HEK293T (cell line): ENCODE data around the gene C1orf116.

Source experiments
- CTCF ChIA-PET: fragments of 350-600 bp; formaldehyde crosslinking; extraction: SDS; loops from one replicate; lab custom pipeline; 2021; ENCODE audit warnings: antibody characterized with exemption, inconsistent platforms; lab: Yijun Ruan, JAX
- POLR2A ChIA-PET: fragments of 350-600 bp; formaldehyde crosslinking; extraction: SDS; loops from one replicate; lab custom pipeline; 2020; ENCODE audit warnings: antibody characterized with exemption, inconsistent platforms; lab: Yijun Ruan, JAX
- DNase-seq: peaks from one replicate; pipeline ENCODE4 v3.0.0; 2012; ENCODE audit warnings: mixed read lengths; ENCODE audit errors: extremely low spot score
- ARNT ChIP-seq: fragments of 450-650 bp; IDR thresholded peaks from 2 replicates; pipeline ENCODE4 v1.6.1; 2017; ENCODE audit warnings: mild to moderate bottlenecking
- BHLHE40 ChIP-seq: fragments of 450-650 bp; IDR thresholded peaks from 2 replicates; pipeline ENCODE4 v1.6.1; 2016; ENCODE audit warnings: mild to moderate bottlenecking, moderate library complexity, borderline replicate concordance
- CTBP1 ChIP-seq: fragments of 450-650 bp; IDR thresholded peaks from 2 replicates; pipeline ENCODE4 v1.6.1; 2016; ENCODE audit warnings: borderline replicate concordance
- ELF4 ChIP-seq: fragments of 450-650 bp; IDR thresholded peaks from 2 replicates; pipeline ENCODE4 v1.6.1; 2017; ENCODE audit warnings: antibody characterized with exemption
- FOXA1 ChIP-seq: fragments of 450-650 bp; IDR thresholded peaks from 2 replicates; pipeline ENCODE4 v1.6.1; 2016; ENCODE audit warnings: mild to moderate bottlenecking
- FOXK2 ChIP-seq: fragments of 450-650 bp; IDR thresholded peaks from 2 replicates; pipeline ENCODE4 v1.6.1; 2016; ENCODE audit warnings: mild to moderate bottlenecking
- FOXM1 ChIP-seq: fragments of 450-650 bp; IDR thresholded peaks from 2 replicates; pipeline ENCODE4 v1.6.1; 2017; ENCODE audit warnings: mild to moderate bottlenecking, borderline replicate concordance
- HDGF ChIP-seq: fragments of 450-650 bp; IDR thresholded peaks from 2 replicates; pipeline ENCODE4 v1.6.1; 2017; ENCODE audit warnings: antibody characterized with exemption, borderline replicate concordance
- L3MBTL2 ChIP-seq: fragments of 450-650 bp; conservative IDR thresholded peaks from 2 replicates; pipeline ENCODE4 v1.6.1; 2016; ENCODE audit warnings: mild to moderate bottlenecking
- LEF1 ChIP-seq: fragments of 450-650 bp; IDR thresholded peaks from 2 replicates; pipeline ENCODE4 v1.6.1; 2017; ENCODE audit warnings: mild to moderate bottlenecking, borderline replicate concordance
- NFRKB ChIP-seq: fragments of 450-650 bp; IDR thresholded peaks from 2 replicates; pipeline ENCODE4 v1.6.1; 2016; ENCODE audit warnings: mild to moderate bottlenecking, moderate library complexity
- SP1 ChIP-seq: fragments of 450-650 bp; IDR thresholded peaks from 2 replicates; pipeline ENCODE4 v1.6.1; 2017
- SUZ12 ChIP-seq: fragments of 450-650 bp; IDR thresholded peaks from 2 replicates; pipeline ENCODE4 v1.6.1; 2016; ENCODE audit warnings: mild to moderate bottlenecking
- TARDBP ChIP-seq: fragments of 450-650 bp; IDR thresholded peaks from 2 replicates; pipeline ENCODE4 v1.6.1; 2016
- ZNF384 ChIP-seq: fragments of 450-650 bp; IDR thresholded peaks from 2 replicates; pipeline ENCODE4 v1.6.1; 2016
- TF ChIP-seq, protein P1 (sequence below): fragments of 450-650 bp; IDR thresholded peaks from 2 replicates; pipeline ENCODE4 v1.6.1; 2016

C1orf116 gene

GRCh38 chr1:207071426-207071825, 38.9 kb upstream of the C1orf116 start:
- no peak for DNase-seq
- TF ChIP-seq NFRKB, result no peak
- TF ChIP-seq, protein P1, sequence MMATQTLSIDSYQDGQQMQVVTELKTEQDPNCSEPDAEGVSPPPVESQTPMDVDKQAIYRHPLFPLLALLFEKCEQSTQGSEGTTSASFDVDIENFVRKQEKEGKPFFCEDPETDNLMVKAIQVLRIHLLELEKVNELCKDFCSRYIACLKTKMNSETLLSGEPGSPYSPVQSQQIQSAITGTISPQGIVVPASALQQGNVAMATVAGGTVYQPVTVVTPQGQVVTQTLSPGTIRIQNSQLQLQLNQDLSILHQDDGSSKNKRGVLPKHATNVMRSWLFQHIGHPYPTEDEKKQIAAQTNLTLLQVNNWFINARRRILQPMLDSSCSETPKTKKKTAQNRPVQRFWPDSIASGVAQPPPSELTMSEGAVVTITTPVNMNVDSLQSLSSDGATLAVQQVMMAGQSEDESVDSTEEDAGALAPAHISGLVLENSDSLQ, result no peak
- no peak for TF ChIP-seq SP1
- TF ChIP-seq HDGF, result no peak
- no peak for TF ChIP-seq CTBP1
- no peak for TF ChIP-seq FOXK2
- ChIA-PET CTCF (no interaction called here), POLR2A (interaction anchor here (1.2 kb wide), 1 partner anchor 19 kb away, joined by 3 read pairs; the partner anchor contains the start of gene PFKFB2)

GRCh38 chr1:207070811-207071210, 38.3 kb upstream of the C1orf116 start:
- POLR2A ChIA-PET, result interaction anchor here (1.2 kb wide), 1 partner anchor 18 kb away, joined by 3 read pairs; the partner anchor contains the start of gene PFKFB2
- TF ChIP-seq, protein P1, result no peak
- TF ChIP-seq SP1 (no peak), HDGF (no peak), SUZ12 (no peak)
- no peak for DNase-seq
- CTCF ChIA-PET, result no interaction called here

- POLR2A ChIA-PET, result interaction anchor here (1.2 kb wide), 1 partner anchor 17 kb away, joined by 3 read pairs; the partner anchor contains the start of gene PFKFB2
- TF ChIP-seq NFRKB, result no peak
- no peak for TF ChIP-seq CTBP1
- no peak for TF ChIP-seq LEF1
- no peak for TF ChIP-seq ARNT
- no peak for TF ChIP-seq FOXK2
- no peak for TF ChIP-seq TARDBP
- TF ChIP-seq ELF4, result no peak
- TF ChIP-seq L3MBTL2, result no peak
- TF ChIP-seq FOXM1, result no peak
- TF ChIP-seq SUZ12, result no peak
- no peak for TF ChIP-seq FOXA1
- DNase-seq, result no peak
- CTCF ChIA-PET, result no interaction called here
Observed at GRCh38 chr1:207069858-207070506, 37.4 kb upstream of the C1orf116 start.

- DNase-seq, result no peak
- ChIA-PET POLR2A (no interaction called here), CTCF (no interaction called here)
- TF ChIP-seq NFRKB, result no peak
- no peak for TF ChIP-seq FOXM1
- no peak for TF ChIP-seq LEF1
- TF ChIP-seq L3MBTL2, result no peak
- TF ChIP-seq SUZ12, result no peak
- no peak for TF ChIP-seq ARNT
- TF ChIP-seq, protein P1, result no peak
- TF ChIP-seq SP1, result no peak
- no peak for TF ChIP-seq ELF4
- TF ChIP-seq HDGF, result no peak
- no peak for TF ChIP-seq FOXA1
- TF ChIP-seq CTBP1, result no peak
- no peak for TF ChIP-seq TARDBP
- no peak for TF ChIP-seq BHLHE40
- TF ChIP-seq FOXK2, result no peak
- TF ChIP-seq ZNF384, result no peak
Observed at GRCh38 chr1:207069061-207069460, 36.5 kb upstream of the C1orf116 start.

DNA sequence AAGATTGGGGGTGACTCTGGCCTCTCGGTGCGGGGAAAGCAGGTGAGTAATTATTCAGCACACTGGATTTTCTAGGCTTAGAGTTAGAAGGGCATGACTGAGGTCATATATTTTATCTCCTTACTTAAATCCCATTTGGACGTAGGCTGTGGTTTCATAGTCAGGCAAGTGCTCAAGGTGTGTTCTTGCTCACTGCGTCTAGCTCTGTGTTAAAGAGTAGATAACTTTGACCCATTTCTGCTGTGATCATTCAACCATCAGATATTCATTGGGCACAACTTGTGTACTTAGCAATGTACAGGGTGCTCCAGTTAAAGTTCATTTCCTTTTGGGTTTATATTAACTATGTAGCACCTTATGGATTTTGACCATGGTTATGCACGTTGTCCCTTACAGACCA, 35.1 kb upstream of the C1orf116 start:
- ChIA-PET CTCF (interaction anchor here (0.6 kb wide), 1 partner anchor 74 kb away, joined by 3 read pairs; no protein-coding TSS in a partner anchor), POLR2A (no interaction called here)
- DNase-seq, result no peak
- TF ChIP-seq ZNF384 (no peak), BHLHE40 (no peak), LEF1 (no peak), TARDBP (no peak), SUZ12 (no peak), HDGF (no peak), FOXA1 (no peak), NFRKB (no peak), FOXK2 (no peak), SP1 (no peak), CTBP1 (no peak), L3MBTL2 (no peak)
- TF ChIP-seq, protein P1, result no peak

DNA sequence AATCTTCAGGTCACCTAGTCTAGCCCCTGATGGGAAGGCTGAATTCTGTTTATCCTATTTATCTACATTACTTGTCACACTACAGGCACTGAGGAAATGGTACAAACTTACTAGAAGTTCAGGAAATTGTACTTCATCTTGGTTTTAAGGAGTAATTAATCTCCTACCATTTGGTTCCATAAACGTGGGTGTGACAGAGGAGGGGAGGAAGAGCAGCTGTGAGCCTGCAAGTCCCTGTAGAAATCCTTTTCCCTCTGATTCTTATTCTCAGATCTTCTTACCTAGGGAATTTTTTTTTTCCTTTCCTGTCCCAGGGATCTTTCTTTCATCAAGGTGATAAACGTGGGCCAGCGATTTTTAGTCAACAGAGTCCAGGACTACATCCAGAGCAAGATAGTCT, 34.6 kb upstream of the C1orf116 start:
- TF ChIP-seq, protein P1, result no peak
- TF ChIP-seq HDGF (no peak), FOXA1 (no peak), FOXM1 (no peak), CTBP1 (no peak), SUZ12 (no peak), L3MBTL2 (no peak), ARNT (no peak), BHLHE40 (no peak), SP1 (no peak), ZNF384 (no peak), NFRKB (no peak), FOXK2 (no peak), TARDBP (no peak), LEF1 (no peak)
- ChIA-PET POLR2A (no interaction called here), CTCF (no interaction called here)
- DNase-seq, result no peak
